Measurements from ENCODE around the gene CHP2.

DNA sequence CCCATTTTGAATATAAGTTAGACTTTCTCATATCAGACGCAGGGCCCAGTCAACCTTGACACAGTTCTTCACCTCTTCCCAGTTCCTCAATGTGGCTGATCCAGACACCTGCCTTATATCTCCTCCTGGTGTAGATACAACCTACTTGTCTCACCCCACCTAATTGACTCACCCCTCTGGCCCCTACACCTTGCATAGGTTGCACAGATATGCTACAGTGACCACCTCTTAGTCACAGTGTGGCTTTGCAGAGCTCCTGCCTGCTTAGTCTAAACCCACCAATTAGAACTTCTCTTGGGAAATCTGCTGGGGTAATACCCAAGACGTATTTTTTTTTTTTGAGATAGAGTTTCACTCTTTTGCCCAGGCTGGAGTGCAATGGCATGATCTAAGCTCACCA lies 16.8 kb downstream of the CHP2 start:
- no peak for TF ChIP-seq CTCF (optimal IDR thresholded peaks at IDR 0.05 in 1 of 3, IDR thresholded peaks at IDR 0.05 in 1 of 3, conservative IDR thresholded peaks at IDR 0.05 in 1 of 3; ENCODE audit: extremely low read depth in 1 of 3, insufficient read depth in 2 of 3, low read length in 3 of 3)
- no peak for TF ChIP-seq EZH2 (IDR thresholded peaks at IDR 0.05; ENCODE audit: low read length)
